CD4-positive, alpha-beta T cell (primary cell): ENCODE measurements around the gene CCDC116. TPM values are rescaled to one million over a fixed set of nuclear protein-coding genes. Genes with fewer than 3 reads are reported as not detected.

Experiments used
- ATAC-seq: fragments of 200-7000 bp; cut with Tn5 transposase; one replicate; pipeline ENCODE4 v1.10.0; 2022; ENCODE audit warnings: mild to moderate bottlenecking; ENCODE audit not compliant: poor library complexity
- CTCF ChIA-PET: fragments of 350-600 bp; sonication (Branson Sonifier 250); formaldehyde crosslinking; loops from one replicate; lab custom pipeline; 2021; ENCODE audit warnings: antibody characterized with exemption, inconsistent platforms; lab: Charles Lee
- POLR2A ChIA-PET: fragments of 350-600 bp; sonication (Branson Sonifier 250); formaldehyde crosslinking; loops from one replicate; lab custom pipeline; 2021; ENCODE audit warnings: antibody characterized with exemption, inconsistent platforms; lab: Charles Lee
- DNase-seq, 14 experiments: peaks; one replicate each; pipeline ENCODE4 v3.0.0-alpha.2; 2013 to 2020; ENCODE audit warnings: mixed read lengths in 2 of 14
- H3K27ac ChIP-seq, 2 donors: one replicate each; pipeline versions ENCODE4 v1.5.1 to v1.7.0; 2013; ENCODE audit warnings: low read length in 2 of 2, low read depth in 1 of 2, mild to moderate bottlenecking in 1 of 2
- H3K27me3 ChIP-seq, 2 experiments: 1 replicate in 1 of 2; 2 replicates in 1 of 2; pipeline versions ENCODE4 v1.6.1 to v1.7.0; 2013; ENCODE audit warnings: low read length in 2 of 2, control low read depth in 1 of 2, mild to moderate bottlenecking in 1 of 2, moderate library complexity in 1 of 2; ENCODE audit not compliant: insufficient read depth in 2 of 2, control insufficient read depth in 1 of 2
- H3K36me3 ChIP-seq: one replicate; pipeline ENCODE4 v1.6.1; 2013; ENCODE audit warnings: low read length, control low read depth; ENCODE audit not compliant: insufficient read depth
- H3K4me1 ChIP-seq: one replicate; pipeline ENCODE4 v1.6.1; 2013; ENCODE audit warnings: low read length, control low read depth; ENCODE audit not compliant: insufficient read depth
- H3K4me3 ChIP-seq: one replicate; pipeline ENCODE4 v1.5.1; 2013; ENCODE audit warnings: mild to moderate bottlenecking, low read length, moderate library complexity
- H3K9me3 ChIP-seq, 2 experiments: 1 replicate in 1 of 2; 2 replicates in 1 of 2; pipeline versions ENCODE4 v1.6.1 to v1.7.0; 2013; ENCODE audit warnings: low read length in 2 of 2, mild to moderate bottlenecking in 2 of 2, control low read depth in 1 of 2, moderate library complexity in 1 of 2; ENCODE audit not compliant: control insufficient read depth in 1 of 2, insufficient read depth in 1 of 2
- H3K27ac Mint-ChIP-seq: one replicate; pipeline ENCODE4 v1.8.0; 2020; ENCODE audit warnings: mixed read lengths
- H3K27me3 Mint-ChIP-seq: one replicate; pipeline ENCODE4 v1.8.0; 2021; ENCODE audit warnings: mixed read lengths
- H3K36me3 Mint-ChIP-seq: one replicate; pipeline ENCODE4 v1.8.0; 2021; ENCODE audit warnings: low read depth, mixed read lengths
- H3K4me1 Mint-ChIP-seq: one replicate; pipeline ENCODE4 v1.8.0; 2021; ENCODE audit warnings: low read depth, mixed read lengths
- H3K4me3 Mint-ChIP-seq: one replicate; pipeline ENCODE4 v1.8.0; 2020; ENCODE audit warnings: mild to moderate bottlenecking, mixed read lengths
- H3K9me3 Mint-ChIP-seq: one replicate; pipeline ENCODE4 v1.8.0; 2020; ENCODE audit warnings: mixed read lengths
- CTCF ChIP-seq: fragments of 200-600 bp; IDR thresholded peaks from one replicate; pipeline ENCODE4 v1.8.0; 2022; ENCODE audit warnings: antibody characterized with exemption, mild to moderate bottlenecking
- intact Hi-C, 2 experiments: fragments of 100-400 bp; cut with DNase I in 1 of 2; cut with micrococcal nuclease in 1 of 2; formaldehyde crosslinking; loops; one replicate each; pipeline versions ENCODE4 v1.15.1 to v1.9.0; 2023 to 2025; cut with DNase I, micrococcal nuclease
- total RNA-seq, 174 experiments: library from RNA in 2 of 174; stranded (reverse) in 2 of 174; gene quantifications; one replicate each; pipeline ENCODE4 v1.2.3 and lab custom pipeline; 2021 to 2026

The CCDC116 gene
- total RNA-seq, 2 experiments from 2014 or later, result 0.14 to 0.20 TPM

DNA sequence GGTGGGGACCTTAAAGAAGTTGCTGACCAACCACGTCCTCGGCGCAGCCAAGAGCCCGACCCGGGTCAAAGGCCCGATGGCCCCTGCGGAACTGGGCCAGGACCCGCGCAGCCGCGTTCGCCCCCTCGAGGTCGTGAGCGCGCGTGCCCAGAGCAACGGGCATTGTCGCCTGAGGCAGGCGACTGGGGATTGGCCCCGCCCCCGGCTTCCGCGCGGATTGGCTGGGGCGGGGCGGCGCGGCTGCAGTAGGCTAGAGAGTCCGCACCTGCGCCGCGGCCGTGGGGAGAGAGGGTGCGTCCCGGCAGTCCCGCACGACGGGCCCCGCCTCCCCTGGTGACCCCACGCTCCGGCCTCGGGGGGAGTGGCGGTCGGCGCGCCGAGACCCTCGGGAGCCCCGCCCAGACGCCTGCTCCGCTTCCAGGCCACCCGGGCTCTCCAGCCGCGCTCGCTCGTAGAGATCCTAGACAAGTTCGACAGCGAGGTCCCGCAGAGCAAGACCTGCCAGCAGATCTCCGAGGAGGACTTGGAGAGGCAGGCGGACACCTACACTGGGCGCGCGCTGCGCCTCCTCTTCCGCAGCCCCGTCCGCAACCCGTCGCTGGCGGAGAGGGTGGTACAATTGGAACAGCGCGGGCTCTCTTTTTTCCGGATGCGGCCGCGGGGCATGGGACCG lies 24.9 kb downstream of the CCDC116 start:
- peak; percentile 97 for ATAC-seq
- no peaks in the 10 kb centered on the region for H3K27me3 Mint-ChIP-seq
- H3K9me3 ChIP-seq, result no peaks in the 10 kb centered on the region
- peak overlapping the region; percentile 77 for H3K4me3 ChIP-seq
- no peaks in the 10 kb centered on the region for H3K36me3 ChIP-seq
- no peaks in the 10 kb centered on the region for H3K27me3 ChIP-seq
- no peak overlapping the region for H3K27ac ChIP-seq
- TF ChIP-seq CTCF, result peak; percentile 50
- H3K4me1 ChIP-seq, result peaks cover 24% of the 10 kb centered on the region
- H3K27ac Mint-ChIP-seq, result no peak overlapping the region
- no peaks in the 10 kb centered on the region for H3K36me3 Mint-ChIP-seq
- no peaks in the 10 kb centered on the region for H3K9me3 Mint-ChIP-seq
- peak overlapping the region; percentile 82 for H3K4me3 Mint-ChIP-seq
- ChIA-PET CTCF (interaction anchor here (1.1 to 1.7 kb wide), 3 partner anchors 11 to 29 kb away, joined by 3 to 7 read pairs (median 4); partner anchors contain the start of gene SDF2L1), POLR2A (interaction anchor here (1.1 to 2.4 kb wide), 4 partner anchors 11 to 28 kb away, joined by 3 to 11 read pairs (median 6); partner anchors contain the start of gene SDF2L1)
- peak in 13 of 14 experiments; percentile 58 to 90 (median 71) for DNase-seq
- intact Hi-C loops, result loop anchor here in 1 of 2 experiments (1.0 to 2.0 kb wide), 2 partner anchors 8 to 15 kb away; partner anchors contain the start of gene SDF2L1
- peaks cover 14% of the 10 kb centered on the region for H3K4me1 Mint-ChIP-seq

DNA sequence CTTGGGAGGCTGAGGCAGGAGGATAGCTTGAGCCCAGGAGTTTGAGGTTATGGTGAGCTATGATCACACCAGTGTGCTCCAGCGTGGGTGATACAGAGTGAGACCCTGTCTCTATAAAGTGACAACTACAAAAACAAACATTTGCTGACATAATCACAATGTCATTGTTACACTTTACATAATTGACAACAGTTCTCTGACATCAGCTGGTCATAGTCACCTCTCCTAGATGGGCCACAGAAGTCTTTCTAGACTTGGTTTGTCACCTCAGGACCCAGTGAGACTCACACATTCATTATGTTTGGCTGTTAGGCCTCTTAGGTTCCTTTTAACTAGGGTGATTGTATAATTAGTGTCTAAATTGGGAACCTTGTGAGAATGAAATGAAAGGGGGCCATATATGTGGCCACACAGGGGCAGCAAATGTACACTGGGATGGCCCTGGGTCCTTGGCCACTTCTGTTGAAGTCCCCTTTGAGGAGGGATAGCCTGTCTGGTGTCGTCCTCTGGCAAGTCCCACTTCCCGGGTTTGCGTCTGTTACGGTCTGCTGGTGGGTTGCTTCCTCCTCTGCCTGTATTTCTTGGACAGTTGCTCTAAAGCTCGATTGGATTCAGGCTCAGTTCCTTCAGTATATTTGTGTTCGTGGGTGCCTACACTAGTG lies 27.4 kb downstream of the CCDC116 start:
- peaks cover 22% of the 10 kb centered on the region for H3K4me1 ChIP-seq
- H3K27me3 Mint-ChIP-seq, result no peaks in the 10 kb centered on the region
- ATAC-seq, result no peak
- no peaks in the 10 kb centered on the region for H3K9me3 Mint-ChIP-seq
- POLR2A ChIA-PET, result no interaction called here
- no peaks in the 10 kb centered on the region for H3K9me3 ChIP-seq
- peaks cover 15% of the 10 kb centered on the region for H3K4me1 Mint-ChIP-seq
- no peaks in the 10 kb centered on the region for H3K36me3 Mint-ChIP-seq
- H3K4me3 ChIP-seq, result no peak overlapping the region
- no peaks in the 10 kb centered on the region for H3K36me3 ChIP-seq
- intact Hi-C loops, result no loop called here
- no peak overlapping the region for H3K27ac Mint-ChIP-seq
- peak overlapping the region; percentile 50 for H3K4me3 Mint-ChIP-seq
- H3K27me3 ChIP-seq, result no peaks in the 10 kb centered on the region
- no peak for TF ChIP-seq CTCF
- no peak for DNase-seq
- no peak overlapping the region for H3K27ac ChIP-seq
- CTCF ChIA-PET, result interaction anchor here (1.6 kb wide), 1 partner anchor 17 kb away, joined by 5 read pairs; the partner anchor contains the start of gene SDF2L1

GRCh38 chr22:21660904-21661303 lies 28.3 kb downstream of the CCDC116 start:
- Mint-ChIP-seq H3K27ac (no peak overlapping the region), H3K9me3 (no peaks in the 10 kb centered on the region), H3K4me1 (peaks cover 24% of the 10 kb centered on the region), H3K36me3 (peaks cover 2% of the 10 kb centered on the region), H3K27me3 (no peaks in the 10 kb centered on the region), H3K4me3 (peak overlapping the region; percentile 50)
- no peaks in the 10 kb centered on the region for H3K27me3 ChIP-seq
- H3K4me3 ChIP-seq, result no peak overlapping the region
- ChIA-PET CTCF (no interaction called here), POLR2A (no interaction called here)
- H3K27ac ChIP-seq, result no peak overlapping the region
- ATAC-seq (no peak), DNase-seq (no peak)
- H3K36me3 ChIP-seq, result no peaks in the 10 kb centered on the region
- intact Hi-C loops, result no loop called here
- H3K4me1 ChIP-seq, result peaks cover 31% of the 10 kb centered on the region
- no peaks in the 10 kb centered on the region for H3K9me3 ChIP-seq
- no peak for TF ChIP-seq CTCF
